Activated CD4-positive, alpha-beta memory T cell treated with anti-CD3 and anti-CD28 coated beads, Interleukin-2, amount 10 ng/mL, durations not matched to agents 7 days and 5 days (primary cell): ENCODE data around the gene PSG3. TPM values are rescaled to one million over a fixed set of nuclear protein-coding genes. Genes with fewer than 3 reads are reported as not detected.
"Not testable (repeated sequence)": the region's sequence is repeated elsewhere in the genome, so short reads cannot be mapped to it uniquely, and the experiment has no call there.

Experiments used
- CTCF ChIA-PET: fragments of 350-600 bp; sonication (Branson Sonifier 250); formaldehyde crosslinking; loops from one replicate; lab custom pipeline; 2021; ENCODE audit warnings: antibody characterized with exemption, inconsistent platforms; lab: Charles Lee
- POLR2A ChIA-PET: fragments of 350-600 bp; sonication (Branson Sonifier 250); formaldehyde crosslinking; loops from one replicate; lab custom pipeline; 2021; ENCODE audit warnings: antibody characterized with exemption; lab: Charles Lee
- DNase-seq: peaks from one replicate; pipeline ENCODE4 v3.0.0-alpha.2; 2020
- H3K27ac Mint-ChIP-seq: one replicate; pipeline ENCODE4 v1.8.0; 2021; ENCODE audit warnings: mild to moderate bottlenecking, mixed read lengths
- H3K27me3 Mint-ChIP-seq: one replicate; pipeline ENCODE4 v1.8.0; 2021; ENCODE audit warnings: mixed read lengths
- H3K36me3 Mint-ChIP-seq: one replicate; pipeline ENCODE4 v1.8.0; 2021; ENCODE audit warnings: low read depth, mixed read lengths
- H3K4me1 Mint-ChIP-seq: one replicate; pipeline ENCODE4 v1.8.0; 2021; ENCODE audit warnings: mixed read lengths
- H3K4me3 Mint-ChIP-seq: one replicate; pipeline ENCODE4 v1.8.0; 2021; ENCODE audit warnings: mild to moderate bottlenecking, mixed read lengths
- H3K9me3 Mint-ChIP-seq: one replicate; pipeline ENCODE4 v1.8.0; 2021; ENCODE audit warnings: mixed read lengths
- total RNA-seq, 2 experiments: library from RNA; stranded (reverse); gene quantifications; one replicate each; pipeline ENCODE4 v1.2.3, GENCODE V29; 2021

The PSG3 gene
- total RNA-seq, 2 experiments from 2014 or later: not detected

DNA sequence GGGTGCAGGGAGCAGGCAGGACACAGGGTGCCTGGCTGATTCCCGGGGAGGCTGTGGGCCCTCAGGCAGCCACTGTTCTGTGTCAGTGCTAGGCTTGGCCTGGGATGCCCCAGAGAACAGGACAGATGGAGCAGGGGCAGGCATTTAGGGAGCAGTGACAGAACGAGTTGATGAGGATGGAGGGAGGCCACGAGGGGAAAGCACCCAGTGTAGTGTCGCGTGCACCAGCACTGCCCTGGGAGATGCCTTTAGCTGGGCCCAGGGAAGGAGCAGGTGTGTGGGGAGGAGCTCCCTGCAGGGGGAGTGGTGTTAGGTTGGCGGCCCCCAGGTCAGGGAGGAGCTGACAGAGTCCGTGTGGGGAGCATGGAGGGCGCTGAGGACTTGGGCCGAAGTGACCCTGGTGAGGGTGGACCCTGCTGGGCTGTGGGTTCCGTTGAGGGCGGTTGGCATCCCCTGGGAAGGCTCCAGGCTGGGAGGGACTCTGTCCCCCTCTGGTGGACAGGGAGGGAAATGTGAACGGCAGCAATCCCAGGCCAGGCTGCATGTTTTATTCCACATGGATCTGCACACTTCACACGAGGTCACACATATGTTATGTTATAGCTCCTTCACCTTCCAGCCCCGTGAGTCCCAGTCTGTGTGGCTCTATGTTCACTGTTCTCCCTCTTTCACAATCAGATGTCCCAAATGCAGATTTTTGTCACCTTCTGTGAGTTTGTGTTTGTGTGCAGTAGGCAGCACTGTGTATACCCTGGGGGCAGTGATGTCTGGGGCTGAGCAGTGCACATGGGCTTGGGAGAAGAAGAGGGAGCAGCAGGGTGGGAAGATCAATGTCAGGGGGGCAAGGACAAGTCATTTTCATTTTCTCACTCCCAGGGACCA is 1.7 kb upstream of the PSG3 start:
- H3K9me3 Mint-ChIP-seq, H3K4me1 Mint-ChIP-seq, H3K27me3 Mint-ChIP-seq, H3K36me3 Mint-ChIP-seq, DNase-seq, H3K27ac Mint-ChIP-seq, POLR2A ChIA-PET, H3K4me3 Mint-ChIP-seq: not testable (repeated sequence)
- CTCF ChIA-PET: interaction anchor here (0.6 kb wide), 2 partner anchors 67 to 967 kb away, joined by 3 to 4 read pairs; no protein-coding TSS in a partner anchor

- POLR2A ChIA-PET, DNase-seq, H3K36me3 Mint-ChIP-seq, H3K27ac Mint-ChIP-seq, CTCF ChIA-PET, H3K27me3 Mint-ChIP-seq, H3K9me3 Mint-ChIP-seq, H3K4me3 Mint-ChIP-seq, H3K4me1 Mint-ChIP-seq: not testable (repeated sequence)
Measured at GRCh38 chr19:42737581-42738011, 2.7 kb downstream of the PSG3 start.

DNA sequence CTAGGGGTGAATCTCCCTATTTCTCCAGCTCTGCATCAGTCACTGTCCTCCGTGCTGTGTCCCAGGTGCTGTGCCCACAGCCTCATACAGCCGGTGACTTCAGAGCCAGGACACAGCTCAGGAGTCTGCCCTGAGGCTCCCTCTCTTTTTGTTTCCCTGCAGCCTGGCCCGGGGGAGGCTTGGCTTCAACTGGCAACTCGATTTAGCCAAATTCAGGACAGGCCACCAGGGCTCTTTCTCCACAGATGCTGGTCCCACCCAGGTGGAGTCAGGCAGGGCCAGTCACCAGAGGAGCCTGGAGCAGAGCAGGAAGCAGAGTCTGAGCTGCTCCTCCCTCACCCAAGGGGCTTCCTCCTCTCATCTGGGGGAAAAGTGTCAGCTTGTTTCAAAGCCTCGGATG is 11.9 kb downstream of the PSG3 start:
- DNase-seq, H3K4me3 Mint-ChIP-seq, POLR2A ChIA-PET, CTCF ChIA-PET, H3K4me1 Mint-ChIP-seq, H3K27me3 Mint-ChIP-seq, H3K27ac Mint-ChIP-seq, H3K9me3 Mint-ChIP-seq, H3K36me3 Mint-ChIP-seq: not testable (repeated sequence)

- H3K4me1 Mint-ChIP-seq, DNase-seq, CTCF ChIA-PET: not testable (repeated sequence)
Measured at GRCh38 chr19:42714000-42714399, 26.3 kb downstream of the PSG3 start.

GRCh38 chr19:42712753-42713152 is 27.5 kb downstream of the PSG3 start:
- DNase-seq, H3K4me1 Mint-ChIP-seq, H3K36me3 Mint-ChIP-seq, H3K9me3 Mint-ChIP-seq, POLR2A ChIA-PET, H3K4me3 Mint-ChIP-seq, H3K27me3 Mint-ChIP-seq, H3K27ac Mint-ChIP-seq, CTCF ChIA-PET: not testable (repeated sequence)

More at GRCh38 chr19:42714000-42714399, 26.3 kb downstream of the PSG3 start:
- H3K36me3 Mint-ChIP-seq, H3K9me3 Mint-ChIP-seq, POLR2A ChIA-PET, H3K27ac Mint-ChIP-seq, H3K4me3 Mint-ChIP-seq, H3K27me3 Mint-ChIP-seq: not testable (repeated sequence)

- H3K4me1 Mint-ChIP-seq, POLR2A ChIA-PET, CTCF ChIA-PET, DNase-seq, H3K9me3 Mint-ChIP-seq, H3K27me3 Mint-ChIP-seq, H3K4me3 Mint-ChIP-seq, H3K36me3 Mint-ChIP-seq: not testable (repeated sequence)
- peak overlapping the region; percentile 14 for H3K27ac Mint-ChIP-seq
Measured at GRCh38 chr19:42710986-42711385, 29.3 kb downstream of the PSG3 start.

DNA sequence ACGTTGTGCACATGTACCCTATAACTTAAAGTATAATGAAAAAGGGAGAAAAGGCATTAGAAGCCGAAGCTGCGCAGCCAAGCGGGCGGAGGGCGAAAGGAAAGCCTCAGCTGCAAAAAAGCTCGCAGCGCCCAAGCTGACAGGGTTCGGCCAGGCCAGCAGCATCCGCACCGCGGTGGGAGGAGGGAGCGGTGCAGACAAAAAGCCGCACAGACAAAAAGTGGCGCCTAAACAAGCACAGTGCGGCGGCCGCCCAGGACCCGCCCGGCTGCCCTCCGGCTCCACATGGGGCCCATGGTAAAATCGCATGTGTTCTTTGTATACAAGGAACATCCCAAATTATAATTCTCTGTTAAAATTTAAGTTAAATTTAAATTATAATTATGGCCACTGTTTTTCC is 42.4 kb downstream of the PSG3 start:
- Mint-ChIP-seq H3K4me1 (no peaks in the 10 kb centered on the region), H3K36me3 (no peaks in the 10 kb centered on the region), H3K9me3 (no peaks in the 10 kb centered on the region), H3K4me3 (no peak overlapping the region), H3K27me3 (peaks cover 11% of the 10 kb centered on the region), H3K27ac (no peak overlapping the region)
- CTCF ChIA-PET: no interaction called here
- DNase-seq: no peak
- POLR2A ChIA-PET: no interaction called here

DNA sequence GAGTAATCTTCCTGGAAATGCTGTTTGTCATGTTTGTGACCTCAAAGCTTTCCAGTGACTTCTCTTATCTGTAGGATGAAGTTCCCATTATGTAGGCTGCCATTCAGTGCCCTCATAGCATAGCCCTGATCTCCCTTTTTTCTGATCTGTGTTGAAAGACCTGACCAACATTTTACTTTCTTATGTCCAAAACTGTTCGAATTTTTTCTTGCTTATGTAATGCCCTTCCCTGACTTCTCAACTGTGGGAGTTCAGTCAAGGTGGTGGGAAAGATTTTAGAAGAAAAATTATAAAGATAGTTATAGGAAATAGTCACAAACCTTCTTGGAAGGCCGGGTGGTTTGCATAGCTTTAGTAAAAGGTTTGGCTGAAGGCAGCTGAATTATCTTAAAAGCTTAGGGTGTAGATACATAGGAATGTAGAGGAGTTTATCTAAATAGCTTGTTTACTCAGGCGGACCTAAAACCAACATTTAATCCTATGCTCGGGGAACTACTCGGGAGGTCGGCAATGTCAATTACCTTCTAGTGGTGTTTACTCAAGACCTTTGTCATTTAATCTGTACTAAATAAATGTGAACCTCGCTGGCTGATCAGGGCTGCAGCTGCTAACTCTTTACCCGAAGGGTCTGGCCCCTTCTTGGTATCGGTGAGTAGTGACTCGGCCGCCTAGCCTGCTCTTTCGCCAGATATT is 44.3 kb downstream of the PSG3 start:
- no peak for DNase-seq
- Mint-ChIP-seq H3K4me1 (no peaks in the 10 kb centered on the region), H3K27ac (no peak overlapping the region), H3K27me3 (peaks cover 14% of the 10 kb centered on the region), H3K9me3 (no peaks in the 10 kb centered on the region), H3K4me3 (no peak overlapping the region), H3K36me3 (no peaks in the 10 kb centered on the region)
- CTCF ChIA-PET: no interaction called here
- POLR2A ChIA-PET: no interaction called here

GRCh38 chr19:42693760-42694350 is 46.4 kb downstream of the PSG3 start:
- H3K9me3 Mint-ChIP-seq: no peaks in the 10 kb centered on the region
- CTCF ChIA-PET: interaction anchor here (1.3 to 2.1 kb wide), 2 partner anchors 10 kb away, joined by 3 to 5 read pairs; no protein-coding TSS in a partner anchor
- no peak for DNase-seq
- H3K36me3 Mint-ChIP-seq: no peaks in the 10 kb centered on the region
- H3K27ac Mint-ChIP-seq: no peak overlapping the region
- POLR2A ChIA-PET: no interaction called here
- H3K27me3 Mint-ChIP-seq: peaks cover 9% of the 10 kb centered on the region
- no peak overlapping the region for H3K4me3 Mint-ChIP-seq
- no peaks in the 10 kb centered on the region for H3K4me1 Mint-ChIP-seq

- DNase-seq: peak; percentile 23
- H3K27me3 Mint-ChIP-seq: no peaks in the 10 kb centered on the region
- no peak overlapping the region for H3K27ac Mint-ChIP-seq
- H3K4me3 Mint-ChIP-seq: no peak overlapping the region
- H3K9me3 Mint-ChIP-seq: peaks cover 24% of the 10 kb centered on the region
- no peaks in the 10 kb centered on the region for H3K4me1 Mint-ChIP-seq
- POLR2A ChIA-PET: no interaction called here
- CTCF ChIA-PET: interaction anchor here (0.9 to 1.5 kb wide), 4 partner anchors 9 to 49 kb away, joined by 3 to 6 read pairs (median 4); no protein-coding TSS in a partner anchor
- no peaks in the 10 kb centered on the region for H3K36me3 Mint-ChIP-seq
Measured at GRCh38 chr19:42683917-42684513, 56.3 kb downstream of the PSG3 start.

GRCh38 chr19:42676326-42676725 is 64.0 kb downstream of the PSG3 start:
- H3K27me3 Mint-ChIP-seq, H3K27ac Mint-ChIP-seq, DNase-seq, H3K4me3 Mint-ChIP-seq, H3K4me1 Mint-ChIP-seq, H3K36me3 Mint-ChIP-seq, POLR2A ChIA-PET, CTCF ChIA-PET: not testable (repeated sequence)
- peaks cover 10% of the 10 kb centered on the region for H3K9me3 Mint-ChIP-seq

GRCh38 chr19:42674549-42674948 is 65.7 kb downstream of the PSG3 start:
- H3K4me1 Mint-ChIP-seq, H3K27me3 Mint-ChIP-seq, H3K27ac Mint-ChIP-seq, H3K4me3 Mint-ChIP-seq, POLR2A ChIA-PET, DNase-seq, H3K36me3 Mint-ChIP-seq, CTCF ChIA-PET, H3K9me3 Mint-ChIP-seq: not testable (repeated sequence)
